HG03439 (cell line): ENCODE data around the gene MTF2.

Experiments used
- ATAC-seq: cut with Tn5 transposase; IDR thresholded peaks from one replicate; pipeline ENCODE4 v1.9.1; 2021; ENCODE audit warnings: mild to moderate bottlenecking, moderate library complexity; ENCODE audit not compliant: unreplicated experiment

The MTF2 gene

GRCh38 chr1:93179886-93180722 is 101.0 kb downstream of the MTF2 start, which contains the start of gene TMED5:
TMED5 (minus strand) TSS chr1:93180413; CDS start chr1:93180242, 171 bp downstream.
- peak; percentile 86 for ATAC-seq

DNA sequence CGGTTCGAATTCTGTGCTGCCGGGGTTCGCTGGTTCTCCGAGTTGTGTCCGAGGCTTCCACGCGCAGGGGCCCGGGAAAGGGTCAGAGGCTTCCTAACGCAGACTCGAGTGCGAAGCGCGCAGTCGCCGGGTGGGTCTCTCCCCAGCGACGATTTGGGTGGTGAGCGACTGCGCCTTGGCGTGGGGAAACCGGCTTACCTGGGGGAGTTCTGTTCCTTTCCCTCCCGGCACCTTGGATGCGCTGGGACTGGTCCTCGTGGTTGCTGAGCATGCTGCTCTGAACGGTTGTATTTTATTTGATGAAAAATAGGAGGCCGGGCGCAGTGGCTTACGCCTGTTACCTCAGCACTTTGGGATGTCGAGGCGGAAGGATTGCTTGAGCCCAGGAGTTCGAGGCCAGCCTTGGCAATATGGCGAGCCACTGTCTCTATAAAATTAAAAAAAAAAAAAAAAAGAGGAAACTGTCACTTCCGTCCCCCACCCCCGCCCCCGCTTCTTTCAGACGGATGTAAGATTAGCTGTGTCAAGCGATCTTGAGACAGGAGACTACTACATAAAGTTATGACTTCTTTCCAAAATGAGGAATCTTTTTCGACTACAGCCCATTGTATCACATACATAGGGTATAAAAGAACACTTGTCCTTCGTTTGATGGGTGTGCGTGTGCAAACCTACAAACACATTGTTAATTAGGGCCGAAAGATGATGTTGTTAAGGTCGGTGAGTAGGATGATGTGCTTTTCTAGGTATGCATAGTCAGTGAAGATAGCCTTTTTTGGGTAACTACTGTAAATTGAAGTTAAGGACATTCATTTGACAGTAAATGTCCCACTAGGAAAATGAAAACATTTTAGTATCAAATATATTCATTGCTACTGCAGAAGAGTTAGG is 101.9 kb downstream of the MTF2 start, which contains the start of gene CCDC18:
Gene CCDC18 (plus strand): TSS at position 2 of the 891 bp plus-strand sequence. CDS start 2,638 bp downstream, outside the sequence.
- peak; percentile 4 for ATAC-seq

DNA sequence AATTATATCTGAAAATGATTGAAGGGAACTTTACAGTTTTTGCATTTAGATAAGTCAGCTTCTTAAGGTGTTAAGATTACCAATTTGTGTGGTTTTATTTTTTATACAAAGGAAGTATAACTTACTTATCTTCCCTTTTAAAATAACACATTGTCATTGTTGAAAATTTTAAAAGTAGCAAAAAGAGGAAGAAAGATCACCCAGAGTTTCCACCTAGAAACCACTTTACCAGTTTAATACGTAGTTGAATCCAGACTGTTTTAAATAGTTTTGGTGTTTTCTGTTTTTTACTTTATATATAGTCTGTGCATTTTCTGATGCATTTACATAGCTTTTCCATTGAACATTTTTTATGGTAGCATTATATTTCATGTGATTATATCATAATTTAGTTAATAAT is 107.6 kb downstream of the MTF2 start:
- ATAC-seq = no peak
